C4-2B (cell line): Measurements from ENCODE around the gene IMPDH2.

Experiments
- H3K27ac ChIP-seq: fragments of 450-650 bp; 2 replicates; pipeline ENCODE4 v1.5.1; 2017
- CTCF ChIP-seq: fragments of 450-650 bp; conservative IDR thresholded peaks from 2 replicates; pipeline ENCODE4 v1.5.1; 2017; ENCODE audit warnings: mild to moderate bottlenecking
- ZFX ChIP-seq: fragments of 450-650 bp; IDR thresholded peaks from 2 replicates; pipeline ENCODE4 v1.6.1; 2017

Gene IMPDH2

DNA sequence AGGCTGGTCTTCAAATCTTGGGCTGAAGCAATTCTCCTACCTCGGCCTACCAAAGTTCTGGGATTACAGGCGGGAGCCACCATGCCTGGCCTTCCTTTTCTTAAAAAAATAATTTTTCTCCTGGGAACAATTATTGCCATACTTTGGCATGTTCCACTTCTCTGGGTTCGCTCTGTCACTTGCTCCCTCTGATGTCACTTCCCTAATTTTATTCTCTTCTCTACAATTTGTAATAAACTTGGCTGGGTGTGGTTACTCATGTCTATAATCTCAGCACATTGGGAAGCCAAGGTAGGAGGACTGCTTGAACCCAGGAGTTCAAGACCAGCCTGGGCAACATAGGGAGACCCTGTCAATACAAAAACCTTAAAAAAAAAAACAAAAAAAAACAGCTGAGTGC is 6.1 kb upstream of the IMPDH2 start:
- H3K27ac ChIP-seq = no peak overlapping the region
- TF ChIP-seq ZFX (no peak), CTCF (no peak)

- no peak overlapping the region for H3K27ac ChIP-seq
- no peak for TF ChIP-seq CTCF
Measured at GRCh38 chr3:49034650-49035049, 5.5 kb upstream of the IMPDH2 start.

GRCh38 chr3:49032646-49033304 is 3.6 kb upstream of the IMPDH2 start:
- TF ChIP-seq CTCF = no peak
- no peak for TF ChIP-seq ZFX
- H3K27ac ChIP-seq = no peak overlapping the region

GRCh38 chr3:49030321-49030720 is 1.1 kb upstream of the IMPDH2 start:
- TF ChIP-seq ZFX (no peak), CTCF (no peak)
- no peak overlapping the region for H3K27ac ChIP-seq

GRCh38 chr3:49029563-49029884 is 326 bp upstream of the IMPDH2 start:
- no peak for TF ChIP-seq CTCF
- TF ChIP-seq ZFX = no peak

DNA sequence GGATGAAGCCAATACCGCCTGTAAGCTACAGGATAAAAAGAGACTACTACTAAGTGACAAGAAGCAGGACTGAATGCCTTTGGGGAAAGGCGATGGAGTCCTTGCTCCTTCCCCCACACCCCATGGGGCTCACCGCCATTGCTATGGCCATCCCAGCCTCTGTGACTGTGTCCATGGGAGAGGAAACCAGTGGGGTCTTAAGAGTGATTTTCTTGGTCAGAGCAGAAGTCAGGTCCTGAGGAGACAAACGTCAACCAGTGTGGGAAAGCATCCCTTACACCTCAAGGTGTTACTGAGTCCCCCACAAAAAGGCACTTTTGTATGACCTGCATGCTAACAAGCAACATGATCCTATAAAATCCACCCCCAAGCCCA is 913 bp downstream of the IMPDH2 start:
- no peak for TF ChIP-seq CTCF
- TF ChIP-seq ZFX = no peak
- peak overlapping the region; percentile 96 for H3K27ac ChIP-seq

More at GRCh38 chr3:49029563-49029884, 326 bp upstream of the IMPDH2 start:
- peak overlapping the region; percentile 96 for H3K27ac ChIP-seq

DNA sequence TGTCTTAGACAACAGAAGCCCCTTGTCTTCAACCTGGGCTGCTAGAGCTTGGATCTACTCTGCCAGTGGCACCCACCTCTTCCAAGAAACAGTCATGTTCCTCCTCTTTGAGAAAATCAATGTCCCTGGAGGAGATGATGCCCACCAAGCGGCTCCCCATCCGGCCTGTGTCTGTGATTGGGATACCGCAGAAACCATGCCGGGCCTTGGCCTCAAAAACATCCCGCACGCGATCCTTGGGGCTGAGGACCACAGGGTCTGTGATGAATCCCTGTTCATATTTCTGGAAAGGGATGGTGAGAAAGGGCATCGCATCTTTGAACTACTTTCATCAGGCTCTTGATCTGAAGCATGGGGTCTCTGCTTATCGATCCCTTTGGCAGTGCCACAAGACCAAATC is 1.6 kb downstream of the IMPDH2 start:
- no peak overlapping the region; the same call in 1 of the 2 replicates for H3K27ac ChIP-seq
- TF ChIP-seq CTCF (no peak), ZFX (no peak)
